ENCODE data around the gene FAM114A2. TPM values are rescaled to one million over a fixed set of nuclear protein-coding genes. Genes with fewer than 3 reads are reported as not detected.
"Not testable (repeated sequence)": the region's sequence is repeated elsewhere in the genome, so short reads cannot be mapped to it uniquely, and the experiment has no call there.

Gene FAM114A2
- 24.4 TPM for total RNA-seq

GRCh38 chr5:154038707-154039457 is at the start of gene FAM114A2, which contains the start of gene MFAP3:
FAM114A2 (minus strand) TSS chr5:154038910; CDS start chr5:154034953, 3,957 bp downstream.
MFAP3 (plus strand) TSS chr5:154038967; CDS start chr5:154049723, 10,756 bp downstream.
- peak; percentile 100 for ATAC-seq

GRCh38 chr5:154087260-154087659 is 48.5 kb upstream of the FAM114A2 start:
- ATAC-seq, result no peak

GRCh38 chr5:154086641-154087040 is 47.9 kb upstream of the FAM114A2 start:
- ATAC-seq, result no peak

- no peak for ATAC-seq
These were observed 47.4 kb upstream of the FAM114A2 start for GRCh38 chr5:154086146-154086545.

- ATAC-seq, result peak; percentile 68
These were observed 45.4 kb upstream of the FAM114A2 start for GRCh38 chr5:154084062-154084639.

GRCh38 chr5:154081246-154081645 is 42.5 kb upstream of the FAM114A2 start:
- ATAC-seq, result no peak

- no peak for ATAC-seq
These were observed 39.6 kb upstream of the FAM114A2 start for GRCh38 chr5:154078272-154078671.

GRCh38 chr5:154077696-154078095 is 39.0 kb upstream of the FAM114A2 start:
- ATAC-seq, result peak; percentile 82

GRCh38 chr5:154076240-154076922 is 37.7 kb upstream of the FAM114A2 start:
- no peak for ATAC-seq

- peak; percentile 89 for ATAC-seq
These were observed 33.9 kb upstream of the FAM114A2 start for GRCh38 chr5:154072414-154073171.

GRCh38 chr5:154071799-154072413 is 33.2 kb upstream of the FAM114A2 start:
- no peak for ATAC-seq

GRCh38 chr5:154069854-154070253 is 31.1 kb upstream of the FAM114A2 start:
- ATAC-seq, result not testable (repeated sequence)

- no peak for ATAC-seq
These were observed 27.3 kb upstream of the FAM114A2 start for GRCh38 chr5:154065971-154066370.

- no peak for ATAC-seq
These were observed 24.7 kb upstream of the FAM114A2 start for GRCh38 chr5:154063372-154063771.

GRCh38 chr5:154060606-154061005 is 21.9 kb upstream of the FAM114A2 start:
- ATAC-seq, result no peak

- ATAC-seq, result no peak
These were observed 20.9 kb upstream of the FAM114A2 start for GRCh38 chr5:154059583-154059982.

- ATAC-seq, result no peak
These were observed 20.3 kb upstream of the FAM114A2 start for GRCh38 chr5:154059039-154059430.

GRCh38 chr5:154058055-154059038 is 19.6 kb upstream of the FAM114A2 start:
- ATAC-seq, result no peak

- no peak for ATAC-seq
These were observed 16.5 kb upstream of the FAM114A2 start for GRCh38 chr5:154055201-154055600.

GRCh38 chr5:154053468-154053867 is 14.8 kb upstream of the FAM114A2 start:
- no peak for ATAC-seq

GRCh38 chr5:154049636-154050035 is 10.9 kb upstream of the FAM114A2 start:
- no peak for ATAC-seq

Measured in esophagus mucosa (tissue), 1 donor.